ENCODE results near the gene STON2.
"Not testable (repeated sequence)": the region's sequence is repeated elsewhere in the genome, so short reads cannot be mapped to it uniquely, and the experiment has no call there.

Gene STON2

GRCh38 chr14:81380009-81380408, 20.1 kb downstream of the STON2 start:
- not testable (repeated sequence) for DNase-seq (ENCODE audit: low spot score)

- no peak for DNase-seq (ENCODE audit: low spot score)
Measured at GRCh38 chr14:81371802-81372201, 28.3 kb downstream of the STON2 start.

- no peak for DNase-seq (ENCODE audit: low spot score)
Measured at GRCh38 chr14:81367563-81367962, 32.6 kb downstream of the STON2 start.

- no peak for DNase-seq (ENCODE audit: low spot score)
Measured at GRCh38 chr14:81366884-81367283, 33.2 kb downstream of the STON2 start.

- DNase-seq (ENCODE audit: low spot score) = no peak
Measured at GRCh38 chr14:81366214-81366613, 33.9 kb downstream of the STON2 start.

- no peak for DNase-seq (ENCODE audit: low spot score)
Measured at GRCh38 chr14:81363746-81364378, 36.3 kb downstream of the STON2 start.

- no peak for DNase-seq (ENCODE audit: low spot score)
Measured at GRCh38 chr14:81353691-81354323, 46.3 kb downstream of the STON2 start.

- DNase-seq (ENCODE audit: low spot score) = no peak
Measured at GRCh38 chr14:81352413-81352812, 47.7 kb downstream of the STON2 start.

- DNase-seq (ENCODE audit: low spot score) = no peak
Measured at GRCh38 chr14:81351205-81351604, 48.9 kb downstream of the STON2 start.

- DNase-seq (ENCODE audit: low spot score) = no peak
Measured at GRCh38 chr14:81350344-81351130, 49.6 kb downstream of the STON2 start.

- no peak for DNase-seq (ENCODE audit: low spot score)
Measured at GRCh38 chr14:81348061-81348460, 52.1 kb downstream of the STON2 start.

GRCh38 chr14:81345781-81346180, 54.3 kb downstream of the STON2 start:
- DNase-seq (ENCODE audit: low spot score) = no peak

GRCh38 chr14:81344481-81345160, 55.5 kb downstream of the STON2 start:
- no peak for DNase-seq (ENCODE audit: low spot score)

GRCh38 chr14:81343701-81344100, 56.4 kb downstream of the STON2 start:
- DNase-seq (ENCODE audit: low spot score) = no peak

GRCh38 chr14:81342850-81343580, 57.1 kb downstream of the STON2 start:
- no peak for DNase-seq (ENCODE audit: low spot score)

GRCh38 chr14:81341781-81342180, 58.3 kb downstream of the STON2 start:
- no peak for DNase-seq (ENCODE audit: low spot score)

- DNase-seq (ENCODE audit: low spot score) = no peak
Measured at GRCh38 chr14:81341370-81341769, 58.8 kb downstream of the STON2 start.

- DNase-seq (ENCODE audit: low spot score) = no peak
Measured at GRCh38 chr14:81340201-81340600, 59.9 kb downstream of the STON2 start.

- no peak for DNase-seq (ENCODE audit: low spot score)
Measured at GRCh38 chr14:81337073-81337472, 63.1 kb downstream of the STON2 start.

GRCh38 chr14:81336009-81336408, 64.1 kb downstream of the STON2 start:
- DNase-seq (ENCODE audit: low spot score) = no peak

- no peak for DNase-seq (ENCODE audit: low spot score)
Measured at GRCh38 chr14:81332725-81333124, 67.4 kb downstream of the STON2 start.

Measured in germinal center (tissue), 1 donor.